Measurements from ENCODE around the gene MCAM.

MCAM gene

GRCh38 chr11:119352857-119353260 lies 35.9 kb upstream of the MCAM start:
- no peak overlapping the region for H3K4me3 ChIP-seq (ENCODE audit: low read length)
- no peak for TF ChIP-seq ZNF274 (IDR thresholded peaks at IDR 0.05; ENCODE audit: low read depth, low read length)

- TF ChIP-seq ZNF274 (IDR thresholded peaks at IDR 0.05; ENCODE audit: low read depth, low read length): no peak
- H3K4me3 ChIP-seq (ENCODE audit: low read length): no peak overlapping the region
Measured at GRCh38 chr11:119351232-119351631, 34.3 kb upstream of the MCAM start.

DNA sequence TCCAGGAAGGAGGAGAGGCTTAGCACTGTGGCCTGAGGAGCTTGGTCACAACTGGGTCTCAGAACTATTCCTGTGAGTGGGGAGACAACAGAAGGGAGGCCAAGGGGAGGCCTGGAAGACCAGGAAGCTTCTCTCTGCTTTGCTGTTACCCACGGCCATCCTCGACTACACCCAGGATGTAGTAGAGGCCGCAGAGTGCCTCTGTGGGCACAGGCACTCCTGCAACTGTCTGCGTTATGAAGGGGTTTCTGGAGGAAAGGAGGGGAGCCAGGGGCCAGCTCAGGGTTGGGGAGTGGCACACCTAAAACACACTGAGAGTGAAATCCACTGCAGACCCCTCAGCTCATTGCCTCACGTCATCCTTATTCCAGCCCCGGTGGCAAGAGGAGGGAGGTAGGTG lies 33.4 kb upstream of the MCAM start:
- TF ChIP-seq ZNF274 (IDR thresholded peaks at IDR 0.05; ENCODE audit: low read depth, low read length): no peak
- no peak overlapping the region for H3K4me3 ChIP-seq (ENCODE audit: low read length)

DNA sequence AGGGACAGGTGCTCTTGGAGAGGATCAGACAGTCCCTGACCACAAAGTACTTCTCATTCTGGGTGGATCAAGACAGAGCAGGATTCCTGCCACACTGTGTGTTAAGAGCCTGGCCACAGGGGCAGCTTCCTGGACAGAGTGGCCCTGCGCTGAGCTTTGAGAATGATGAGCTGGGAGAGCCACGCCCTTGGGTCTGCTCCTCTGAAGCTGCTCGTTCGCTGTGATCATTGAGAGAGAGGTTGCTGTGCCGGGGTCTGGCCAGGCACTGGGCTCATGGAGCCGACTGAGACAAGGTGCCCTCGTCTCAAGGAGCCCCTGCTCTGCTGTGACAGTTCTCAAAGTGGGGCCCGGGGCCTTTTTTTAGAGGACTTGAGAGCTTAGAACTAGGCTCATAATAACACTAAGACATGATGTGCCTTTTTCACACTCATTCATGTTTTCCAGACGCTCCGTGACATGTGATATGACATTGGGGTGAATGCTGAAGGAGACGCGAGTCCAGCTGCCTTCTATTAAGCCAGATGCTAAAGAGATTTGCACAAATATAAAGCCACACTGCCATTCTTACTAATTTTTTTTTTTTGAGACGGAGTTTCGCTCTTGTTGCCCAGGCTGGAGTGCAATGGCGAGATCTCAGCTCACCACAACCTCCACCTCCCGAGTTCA lies 31.1 kb upstream of the MCAM start:
- no peak overlapping the region for H3K4me3 ChIP-seq (ENCODE audit: low read length)
- no peak for TF ChIP-seq ZNF274 (IDR thresholded peaks at IDR 0.05; ENCODE audit: low read depth, low read length)

DNA sequence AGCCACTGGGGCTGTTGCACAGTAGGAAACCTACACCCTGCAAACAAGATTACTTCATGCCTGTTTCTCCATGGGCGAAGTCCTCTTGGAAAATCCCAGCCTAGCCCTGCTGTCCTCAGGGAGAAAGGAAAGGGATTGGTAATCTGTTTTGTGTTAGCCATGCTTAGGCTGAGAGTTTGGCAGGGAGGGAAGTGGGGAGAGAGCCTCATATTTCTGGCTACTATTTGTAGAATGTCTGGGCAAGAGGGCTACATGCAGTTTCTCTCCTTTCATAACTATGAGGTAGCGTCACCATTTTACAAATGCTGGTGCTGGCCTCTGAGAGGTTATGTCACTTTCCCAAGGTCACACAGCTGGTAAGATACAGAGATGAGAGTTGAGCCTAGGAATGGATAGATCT lies 30.3 kb upstream of the MCAM start:
- H3K4me3 ChIP-seq (ENCODE audit: low read length): no peak overlapping the region
- TF ChIP-seq ZNF274 (IDR thresholded peaks at IDR 0.05; ENCODE audit: low read depth, low read length): no peak

GRCh38 chr11:119346605-119347004 lies 29.7 kb upstream of the MCAM start, which contains the start of gene MFRP:
Gene MFRP, minus strand, starts transcription at chr11:119346705. Its CDS starts 192 bp downstream, at chr11:119346513.
- no peak for TF ChIP-seq ZNF274 (IDR thresholded peaks at IDR 0.05; ENCODE audit: low read depth, low read length)
- no peak within 1 kb of the TSS for H3K4me3 ChIP-seq (ENCODE audit: low read length)

DNA sequence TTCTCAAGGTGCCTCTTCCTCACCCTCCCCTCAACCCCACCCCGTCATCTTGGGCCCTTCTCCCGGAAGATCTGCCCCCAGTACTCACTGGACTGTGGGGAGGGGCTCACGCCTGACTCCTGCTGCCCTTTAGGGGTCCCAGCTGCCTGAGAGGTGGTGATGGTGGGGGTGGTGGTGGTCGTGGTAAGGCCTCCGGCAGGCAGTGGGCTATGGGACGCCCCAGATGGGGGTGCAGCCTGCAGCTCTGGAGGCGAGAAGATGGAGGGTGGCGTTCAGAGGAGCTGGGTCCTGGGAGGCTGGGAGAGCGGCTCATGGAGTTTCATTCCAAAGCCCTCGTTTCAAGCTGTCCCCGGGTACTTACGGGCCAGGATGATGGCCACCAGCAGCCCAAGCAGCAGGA lies 28.8 kb upstream of the MCAM start:
- no peak overlapping the region for H3K4me3 ChIP-seq (ENCODE audit: low read length)
- TF ChIP-seq ZNF274 (IDR thresholded peaks at IDR 0.05; ENCODE audit: low read depth, low read length): no peak

GRCh38 chr11:119344291-119345010 lies 27.5 kb upstream of the MCAM start:
- no peak overlapping the region for H3K4me3 ChIP-seq (ENCODE audit: low read length)
- no peak for TF ChIP-seq ZNF274 (IDR thresholded peaks at IDR 0.05; ENCODE audit: low read depth, low read length)

GRCh38 chr11:119343726-119344125 lies 26.8 kb upstream of the MCAM start:
- H3K4me3 ChIP-seq (ENCODE audit: low read length): no peak overlapping the region
- TF ChIP-seq ZNF274 (IDR thresholded peaks at IDR 0.05; ENCODE audit: low read depth, low read length): no peak

DNA sequence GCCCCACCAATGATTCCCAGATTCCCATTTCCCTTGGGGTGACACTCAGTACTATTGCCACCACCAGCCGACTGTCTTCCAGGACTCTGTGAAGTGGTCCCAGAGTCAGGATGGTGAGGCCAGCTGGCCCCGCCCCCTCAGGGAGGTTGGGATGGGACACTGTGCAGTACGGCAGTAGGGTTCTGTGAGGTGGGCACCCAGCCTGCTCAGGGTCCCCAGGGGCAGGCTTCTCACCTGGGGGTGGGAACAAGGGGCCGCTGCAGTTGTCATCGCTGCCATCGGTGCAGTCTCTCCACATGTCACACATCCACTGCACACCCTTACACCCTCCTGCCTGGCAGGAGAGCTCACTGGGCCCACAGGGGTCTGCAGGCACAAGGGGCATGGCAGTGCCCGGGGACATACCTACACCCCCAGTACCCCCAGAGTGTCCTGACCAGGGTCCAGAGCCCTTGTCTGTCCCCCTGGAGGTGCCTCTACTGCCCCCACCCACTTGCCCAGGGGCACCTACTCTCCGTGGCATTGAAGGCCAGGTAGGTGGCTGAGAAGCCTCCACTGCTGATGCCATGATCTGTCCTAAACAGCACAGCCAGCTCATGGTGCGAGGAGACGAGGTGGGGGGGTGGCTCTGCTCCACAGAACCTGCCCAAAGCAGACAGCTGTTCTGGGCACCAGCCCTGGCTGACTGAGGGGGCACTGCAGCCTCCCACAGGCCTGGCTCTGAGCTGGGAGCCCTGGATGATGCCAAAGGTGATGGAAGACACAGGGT lies 25.6 kb upstream of the MCAM start:
- H3K4me3 ChIP-seq (ENCODE audit: low read length): no peak overlapping the region
- no peak for TF ChIP-seq ZNF274 (IDR thresholded peaks at IDR 0.05; ENCODE audit: low read depth, low read length)

- H3K4me3 ChIP-seq (ENCODE audit: low read length): no peak overlapping the region
- no peak for TF ChIP-seq ZNF274 (IDR thresholded peaks at IDR 0.05; ENCODE audit: low read depth, low read length)
Measured at GRCh38 chr11:119342023-119342300, 25.0 kb upstream of the MCAM start.

DNA sequence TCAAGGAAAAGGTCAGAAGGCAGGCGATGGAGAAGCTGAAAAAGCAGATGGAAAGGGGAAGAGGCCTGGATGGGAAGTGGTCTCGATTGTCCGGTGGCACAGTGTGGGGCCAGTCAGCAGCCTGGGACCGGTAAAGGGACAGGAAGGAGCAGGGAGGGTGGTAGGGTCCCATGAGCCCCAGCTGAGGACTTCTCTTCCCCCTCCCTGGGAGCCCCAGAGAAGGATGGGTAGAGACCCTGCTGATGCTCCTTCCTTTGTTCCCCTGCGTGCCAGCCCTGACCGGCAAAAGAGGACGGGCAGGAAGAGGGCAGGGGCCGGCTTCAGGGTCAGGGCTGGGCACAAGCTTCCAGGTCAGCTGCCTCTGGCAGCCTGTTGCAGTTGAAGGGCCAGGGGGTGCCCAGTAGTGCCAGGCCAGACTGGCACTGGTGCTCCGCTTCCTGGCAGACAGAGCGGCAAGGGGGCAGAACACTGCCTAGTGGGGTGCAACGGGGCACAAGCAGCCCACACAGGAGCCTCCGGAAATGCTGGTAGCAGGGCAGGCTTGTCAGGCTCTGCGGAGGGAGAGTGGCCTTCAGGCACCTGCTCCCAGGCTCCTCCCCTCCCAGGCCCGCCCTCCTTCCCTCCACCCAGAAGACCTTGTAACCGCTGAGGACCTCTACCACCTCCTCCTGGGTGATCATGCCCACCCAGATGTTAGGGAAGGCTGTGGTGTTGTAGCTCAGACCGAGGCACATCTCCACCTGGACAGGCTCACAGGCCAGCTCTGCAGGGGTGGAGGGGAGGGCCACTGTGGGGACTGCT lies 24.5 kb upstream of the MCAM start:
- TF ChIP-seq ZNF274 (IDR thresholded peaks at IDR 0.05; ENCODE audit: low read depth, low read length): no peak
- H3K4me3 ChIP-seq (ENCODE audit: low read length): no peak overlapping the region

DNA sequence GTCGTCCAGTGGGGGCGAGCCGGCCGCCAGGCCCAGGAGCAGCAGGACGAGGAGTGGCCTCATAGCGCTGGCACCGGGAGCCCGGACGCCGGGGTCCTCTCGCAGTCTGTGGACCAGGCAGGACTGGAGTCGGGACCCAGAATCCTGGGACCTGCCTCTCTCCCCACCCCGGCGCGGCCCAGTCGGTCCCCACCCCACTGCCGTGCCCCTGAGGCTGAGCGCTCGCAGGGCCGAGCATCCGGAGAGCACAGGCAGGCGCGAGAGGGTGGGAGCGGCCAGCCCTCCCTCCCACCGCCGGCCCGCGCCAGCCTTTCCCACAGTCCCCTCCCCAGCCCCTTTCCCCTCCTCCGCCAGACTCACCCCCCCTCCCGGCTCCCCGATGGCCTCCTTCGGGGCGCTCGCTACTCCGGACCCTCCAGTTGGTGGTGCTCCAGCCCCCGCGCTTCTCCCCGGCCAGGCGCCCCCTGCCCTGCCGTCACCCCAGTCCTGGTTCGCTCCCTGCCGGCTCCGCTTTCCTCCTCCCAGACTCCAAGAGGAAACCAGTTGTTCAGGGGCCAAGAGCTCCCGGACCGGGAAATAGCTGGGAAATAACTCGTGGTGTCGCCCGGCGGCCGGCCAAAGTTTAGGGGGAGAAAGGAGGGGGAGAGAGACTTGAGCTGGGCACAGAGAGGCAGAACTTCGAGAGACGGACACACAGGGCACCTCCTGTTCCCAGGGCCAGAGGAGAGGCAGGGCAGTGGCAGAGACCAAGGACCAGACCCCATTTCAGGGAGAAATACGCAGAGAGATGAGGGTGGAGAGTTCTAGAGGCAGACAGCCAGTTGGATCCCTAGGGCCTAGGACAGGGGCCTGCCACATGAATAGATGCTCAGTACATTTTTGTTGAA lies 23.6 kb upstream of the MCAM start, which contains the start of gene C1QTNF5:
TSS of gene C1QTNF5 (minus strand) at position 549 of the 887 bp plus-strand sequence. CDS start at position 63, 486 bp downstream.
- H3K4me3 ChIP-seq (ENCODE audit: low read length): no peak within 1 kb of the TSS
- TF ChIP-seq ZNF274 (IDR thresholded peaks at IDR 0.05; ENCODE audit: low read depth, low read length): no peak
